GM12874 (cell line): ENCODE measurements around the gene PCDHGA1.

ENCODE experiments used
- CTCF ChIP-seq: IDR thresholded peaks from 2 replicates; pipeline ENCODE4 v1.5.1; 2011; ENCODE audit warnings: low read depth, mild to moderate bottlenecking, control low read depth, low read length, moderate library complexity; ENCODE audit not compliant: insufficient read depth

The PCDHGA1 gene

DNA sequence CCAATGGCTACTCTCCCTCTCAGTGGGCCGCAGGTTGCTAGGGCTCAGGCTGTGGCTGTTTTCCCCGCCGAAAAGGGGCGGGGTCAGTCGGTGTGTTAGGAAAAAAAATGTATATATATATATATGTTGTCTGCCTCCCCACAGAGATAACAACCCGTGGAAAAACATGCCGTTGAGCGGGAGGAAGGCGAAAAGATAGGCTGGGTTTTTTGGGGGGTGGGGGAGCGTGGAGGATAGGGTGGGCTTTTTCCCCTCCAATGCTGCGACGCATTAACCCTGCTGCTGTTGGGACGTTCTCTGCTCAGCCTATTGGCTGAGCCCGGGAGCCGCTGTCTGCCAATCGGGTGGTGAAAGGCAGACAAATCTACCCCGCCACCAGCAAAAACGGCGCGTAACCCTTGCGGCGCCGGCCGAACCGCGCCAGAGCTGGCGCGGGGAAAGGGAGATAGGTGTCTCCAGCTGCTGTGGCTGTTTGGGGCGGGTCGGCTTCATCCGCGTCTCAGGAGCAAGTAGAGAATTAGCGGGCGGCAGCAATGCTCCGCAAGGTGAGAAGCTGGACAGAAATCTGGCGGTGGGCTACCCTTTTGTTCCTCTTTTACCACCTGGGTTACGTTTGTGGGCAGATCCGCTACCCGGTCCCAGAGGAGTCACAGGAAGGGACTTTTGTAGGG is 154.5 kb downstream of the PCDHGA1 start, which contains the start of gene PCDHGC4:
TSS of gene PCDHGC4 (plus strand) at position 390 of the 671 bp plus-strand sequence. CDS start at position 534, 144 bp downstream.
- no peak for TF ChIP-seq CTCF

DNA sequence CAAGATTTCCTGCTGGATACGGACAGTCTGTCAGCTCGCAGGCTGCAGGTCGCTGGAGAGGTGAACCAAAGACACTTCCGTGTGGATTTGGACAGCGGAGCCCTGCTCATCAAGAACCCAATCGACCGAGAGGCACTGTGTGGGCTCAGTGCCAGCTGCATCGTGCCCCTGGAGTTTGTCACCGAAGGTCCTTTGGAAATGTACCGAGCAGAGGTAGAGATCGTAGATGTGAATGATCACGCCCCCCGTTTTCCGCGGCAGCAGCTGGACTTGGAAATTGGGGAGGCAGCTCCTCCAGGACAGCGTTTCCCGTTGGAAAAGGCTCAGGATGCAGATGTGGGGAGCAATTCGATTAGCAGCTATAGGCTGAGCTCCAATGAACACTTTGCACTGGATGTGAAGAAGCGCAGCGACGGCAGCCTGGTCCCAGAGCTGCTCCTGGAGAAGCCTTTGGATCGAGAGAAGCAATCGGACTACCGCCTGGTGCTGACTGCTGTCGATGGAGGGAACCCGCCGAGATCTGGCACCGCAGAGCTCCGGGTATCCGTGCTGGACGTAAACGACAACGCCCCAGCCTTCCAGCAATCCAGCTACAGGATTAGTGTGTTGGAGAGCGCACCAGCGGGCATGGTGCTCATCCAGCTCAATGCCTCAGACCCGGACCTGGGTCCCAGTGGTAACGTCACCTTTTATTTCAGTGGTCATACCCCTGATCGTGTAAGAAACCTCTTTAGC is 155.2 kb downstream of the PCDHGA1 start:
- no peak for TF ChIP-seq CTCF

DNA sequence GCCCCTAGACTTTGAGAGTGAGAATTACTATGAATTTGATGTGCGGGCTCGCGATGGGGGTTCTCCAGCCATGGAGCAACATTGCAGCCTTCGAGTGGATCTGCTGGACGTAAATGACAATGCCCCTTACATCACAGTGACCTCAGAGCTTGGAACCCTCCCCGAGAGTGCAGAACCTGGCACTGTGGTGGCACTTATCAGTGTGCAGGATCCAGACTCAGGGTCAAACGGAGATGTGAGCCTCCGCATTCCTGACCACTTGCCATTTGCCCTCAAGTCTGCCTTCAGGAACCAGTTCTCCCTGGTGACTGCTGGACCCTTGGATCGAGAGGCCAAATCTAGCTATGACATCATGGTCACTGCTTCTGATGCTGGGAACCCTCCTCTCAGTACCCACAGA is 155.8 kb downstream of the PCDHGA1 start:
- TF ChIP-seq CTCF: no peak

- no peak for TF ChIP-seq CTCF
These were observed 156.8 kb downstream of the PCDHGA1 start for GRCh38 chr5:141487131-141487530.

- TF ChIP-seq CTCF: no peak
These were observed 158.6 kb downstream of the PCDHGA1 start, which contains the start of gene PCDHGC5 for GRCh38 chr5:141488591-141489561. PCDHGC5 (plus strand) TSS chr5:141489081; CDS start chr5:141489241, 160 bp downstream.

DNA sequence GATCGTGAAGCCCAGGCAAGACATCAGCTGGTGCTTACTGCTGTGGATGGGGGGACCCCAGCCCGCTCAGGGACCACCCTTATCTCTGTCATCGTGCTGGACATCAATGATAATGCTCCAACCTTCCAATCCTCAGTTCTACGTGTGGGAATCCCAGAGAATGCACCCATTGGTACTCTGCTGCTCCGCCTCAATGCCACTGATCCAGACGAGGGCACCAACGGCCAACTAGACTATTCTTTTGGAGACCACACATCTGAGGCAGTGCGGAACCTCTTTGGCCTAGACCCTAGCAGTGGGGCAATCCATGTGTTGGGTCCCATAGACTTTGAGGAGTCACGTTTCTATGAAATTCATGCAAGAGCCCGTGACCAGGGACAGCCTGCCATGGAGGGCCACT is 159.5 kb downstream of the PCDHGA1 start:
- TF ChIP-seq CTCF: no peak

GRCh38 chr5:141490271-141490670 is 160.0 kb downstream of the PCDHGA1 start:
- TF ChIP-seq CTCF: no peak
